GM12801 (cell line): Measurements from ENCODE around the gene APOE.

Experiments
- TF ChIP-seq, protein P1 (sequence below): IDR thresholded peaks from one replicate; pipeline ENCODE4 v1.5.1; 2011; ENCODE audit warnings: control low read depth; ENCODE audit not compliant: insufficient read length; ENCODE audit errors: extremely low read depth

The APOE gene

DNA sequence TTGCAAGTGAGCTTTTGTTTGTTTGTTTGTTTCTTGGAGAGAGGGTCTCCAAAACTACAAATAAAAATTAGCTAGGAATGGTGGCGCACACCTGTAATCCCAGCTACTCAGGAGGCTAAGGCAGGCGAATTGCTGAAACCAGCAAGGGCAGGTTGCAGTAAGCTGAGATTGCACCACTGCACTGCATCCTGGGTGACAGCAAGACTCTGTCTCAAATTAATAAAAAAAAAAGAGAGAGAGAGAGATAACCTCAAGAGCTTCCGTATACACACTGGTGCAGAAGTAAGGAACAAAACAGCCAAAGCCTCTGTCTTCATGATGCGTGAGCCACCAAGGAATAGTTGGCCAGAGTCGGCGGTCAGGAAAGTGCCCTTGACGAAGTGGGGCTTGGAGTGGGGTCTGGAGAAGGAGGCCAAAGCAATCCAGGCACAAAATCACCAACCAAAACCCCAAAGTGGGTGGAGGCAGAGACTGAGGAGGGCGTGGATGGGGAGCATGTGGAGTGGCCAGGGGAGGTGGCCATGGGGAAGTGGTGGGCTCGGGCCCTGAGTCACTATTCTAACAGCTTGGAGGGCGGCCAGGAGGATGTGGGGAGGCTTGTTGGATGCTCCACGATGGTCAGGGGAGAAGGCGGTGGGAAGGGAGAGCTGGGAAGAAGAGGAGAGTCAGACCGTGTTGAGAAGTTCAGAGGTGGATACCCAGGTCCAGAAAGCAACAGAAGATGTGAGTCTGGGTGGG, 35.7 kb upstream of the APOE start:
- TF ChIP-seq, protein P1, sequence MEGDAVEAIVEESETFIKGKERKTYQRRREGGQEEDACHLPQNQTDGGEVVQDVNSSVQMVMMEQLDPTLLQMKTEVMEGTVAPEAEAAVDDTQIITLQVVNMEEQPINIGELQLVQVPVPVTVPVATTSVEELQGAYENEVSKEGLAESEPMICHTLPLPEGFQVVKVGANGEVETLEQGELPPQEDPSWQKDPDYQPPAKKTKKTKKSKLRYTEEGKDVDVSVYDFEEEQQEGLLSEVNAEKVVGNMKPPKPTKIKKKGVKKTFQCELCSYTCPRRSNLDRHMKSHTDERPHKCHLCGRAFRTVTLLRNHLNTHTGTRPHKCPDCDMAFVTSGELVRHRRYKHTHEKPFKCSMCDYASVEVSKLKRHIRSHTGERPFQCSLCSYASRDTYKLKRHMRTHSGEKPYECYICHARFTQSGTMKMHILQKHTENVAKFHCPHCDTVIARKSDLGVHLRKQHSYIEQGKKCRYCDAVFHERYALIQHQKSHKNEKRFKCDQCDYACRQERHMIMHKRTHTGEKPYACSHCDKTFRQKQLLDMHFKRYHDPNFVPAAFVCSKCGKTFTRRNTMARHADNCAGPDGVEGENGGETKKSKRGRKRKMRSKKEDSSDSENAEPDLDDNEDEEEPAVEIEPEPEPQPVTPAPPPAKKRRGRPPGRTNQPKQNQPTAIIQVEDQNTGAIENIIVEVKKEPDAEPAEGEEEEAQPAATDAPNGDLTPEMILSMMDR = no peak

DNA sequence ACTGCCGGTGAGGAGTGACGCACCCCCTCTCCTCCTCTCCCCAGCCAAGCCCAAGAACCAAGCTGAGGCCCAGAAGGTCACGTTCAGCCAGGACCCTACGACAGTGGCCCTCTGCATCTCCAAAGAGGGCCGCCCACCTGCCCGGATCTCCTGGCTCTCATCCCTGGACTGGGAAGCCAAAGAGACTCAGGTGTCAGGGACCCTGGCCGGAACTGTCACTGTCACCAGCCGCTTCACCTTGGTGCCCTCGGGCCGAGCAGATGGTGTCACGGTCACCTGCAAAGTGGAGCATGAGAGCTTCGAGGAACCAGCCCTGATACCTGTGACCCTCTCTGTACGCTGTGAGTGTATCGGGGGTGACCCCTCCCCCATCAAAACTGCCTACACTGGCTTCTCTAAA, 33.8 kb upstream of the APOE start:
- TF ChIP-seq, protein P1 = no peak

DNA sequence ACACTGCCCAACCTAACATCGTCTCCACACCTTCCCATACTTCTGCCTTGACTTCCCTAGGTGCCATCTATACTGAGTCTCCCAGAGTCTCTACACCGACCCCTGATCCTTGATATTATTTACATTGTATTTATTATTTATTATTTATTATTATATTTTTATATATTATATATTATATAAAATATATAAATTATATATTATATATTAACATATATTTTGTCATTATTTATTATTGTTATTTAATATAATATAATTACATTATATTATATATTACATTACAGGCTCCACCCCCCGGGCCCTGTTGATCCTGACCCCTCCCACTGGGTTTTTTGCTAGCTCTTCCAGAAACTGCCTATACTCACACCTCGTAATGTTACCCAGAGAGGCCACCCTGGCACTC, 32.9 kb upstream of the APOE start:
- TF ChIP-seq, protein P1 = no peak

DNA sequence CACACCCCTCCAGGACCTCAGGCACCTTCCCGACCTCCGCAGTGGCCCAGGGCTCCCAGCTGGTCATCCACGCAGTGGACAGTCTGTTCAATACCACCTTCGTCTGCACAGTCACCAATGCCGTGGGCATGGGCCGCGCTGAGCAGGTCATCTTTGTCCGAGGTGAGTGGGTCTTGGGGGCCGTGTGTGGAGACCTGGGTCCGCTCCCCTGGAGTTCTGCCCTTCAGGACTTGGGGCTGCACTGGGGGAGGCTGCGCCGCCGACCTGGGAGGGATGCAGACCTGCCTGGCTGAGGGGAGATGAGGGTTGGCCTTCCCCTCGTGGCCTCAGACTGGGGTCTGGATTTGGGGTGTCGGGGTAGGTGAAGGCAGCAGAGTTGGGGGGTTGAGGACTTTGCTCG, 31.3 kb upstream of the APOE start:
- TF ChIP-seq, protein P1 = no peak

DNA sequence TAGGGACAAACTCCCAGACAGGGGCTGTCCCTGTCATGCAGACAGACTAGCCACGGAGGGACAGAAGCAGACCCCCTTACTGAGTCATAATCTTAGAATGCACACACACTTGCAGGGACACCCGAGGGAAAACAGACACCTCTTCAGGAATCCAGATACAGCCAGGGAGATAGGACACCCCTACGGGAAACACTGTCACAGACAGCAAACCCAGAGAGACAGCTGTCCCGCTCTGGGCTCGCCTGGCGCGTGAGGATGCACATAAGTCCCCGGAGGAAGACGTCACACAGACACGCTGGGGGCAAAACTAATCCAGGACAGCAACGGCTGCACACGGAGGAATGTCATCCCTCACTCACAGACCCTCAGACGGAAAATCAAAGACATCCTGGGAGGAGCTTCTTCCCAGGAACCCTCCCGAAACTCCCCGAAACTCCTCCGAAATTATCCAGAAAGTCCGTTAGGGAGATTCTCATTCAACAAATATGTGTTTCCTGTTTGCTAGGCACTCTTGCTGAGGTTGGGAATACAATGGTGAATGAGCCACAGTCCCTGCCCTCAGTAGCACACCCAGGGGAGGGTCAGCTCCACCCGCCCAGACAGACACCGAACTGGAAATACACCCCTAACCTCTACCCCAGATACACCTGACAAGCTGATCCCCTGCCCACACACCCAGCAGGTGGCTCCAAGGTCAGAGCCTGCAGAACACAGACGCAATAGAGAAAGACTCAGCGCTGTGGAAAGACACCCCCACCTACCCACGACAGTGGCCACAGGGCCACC, 29.7 kb upstream of the APOE start:
- TF ChIP-seq, protein P1 = no peak

DNA sequence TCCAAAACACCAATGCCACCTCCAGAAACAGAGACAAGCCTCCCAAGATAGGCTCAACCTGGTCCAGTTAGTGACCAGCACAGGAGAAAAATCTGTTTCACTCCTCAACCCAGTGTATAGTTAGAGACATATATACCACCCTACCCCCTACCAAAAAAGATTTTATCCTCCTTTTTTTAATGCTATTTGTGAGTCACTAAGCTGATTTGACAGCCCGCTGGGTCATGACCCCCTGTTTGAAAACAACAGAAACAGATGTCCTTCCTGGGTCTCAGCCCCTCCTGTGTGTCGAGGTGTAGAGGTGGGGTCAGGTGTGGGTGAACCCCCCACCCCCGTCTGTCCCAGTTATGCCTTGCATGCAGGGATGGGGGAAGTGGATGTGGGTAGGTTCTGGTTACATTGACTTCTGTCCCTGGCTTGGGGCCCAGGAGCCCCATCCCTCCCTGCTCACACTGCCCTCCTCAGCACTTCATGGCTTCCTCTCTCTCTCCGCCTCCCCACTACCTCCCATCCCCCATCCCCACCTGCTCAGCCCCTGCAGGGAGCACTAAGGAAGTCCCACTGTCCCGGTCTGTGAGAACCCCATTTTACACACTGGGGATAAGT, 28.6 kb upstream of the APOE start:
- TF ChIP-seq, protein P1 = no peak

DNA sequence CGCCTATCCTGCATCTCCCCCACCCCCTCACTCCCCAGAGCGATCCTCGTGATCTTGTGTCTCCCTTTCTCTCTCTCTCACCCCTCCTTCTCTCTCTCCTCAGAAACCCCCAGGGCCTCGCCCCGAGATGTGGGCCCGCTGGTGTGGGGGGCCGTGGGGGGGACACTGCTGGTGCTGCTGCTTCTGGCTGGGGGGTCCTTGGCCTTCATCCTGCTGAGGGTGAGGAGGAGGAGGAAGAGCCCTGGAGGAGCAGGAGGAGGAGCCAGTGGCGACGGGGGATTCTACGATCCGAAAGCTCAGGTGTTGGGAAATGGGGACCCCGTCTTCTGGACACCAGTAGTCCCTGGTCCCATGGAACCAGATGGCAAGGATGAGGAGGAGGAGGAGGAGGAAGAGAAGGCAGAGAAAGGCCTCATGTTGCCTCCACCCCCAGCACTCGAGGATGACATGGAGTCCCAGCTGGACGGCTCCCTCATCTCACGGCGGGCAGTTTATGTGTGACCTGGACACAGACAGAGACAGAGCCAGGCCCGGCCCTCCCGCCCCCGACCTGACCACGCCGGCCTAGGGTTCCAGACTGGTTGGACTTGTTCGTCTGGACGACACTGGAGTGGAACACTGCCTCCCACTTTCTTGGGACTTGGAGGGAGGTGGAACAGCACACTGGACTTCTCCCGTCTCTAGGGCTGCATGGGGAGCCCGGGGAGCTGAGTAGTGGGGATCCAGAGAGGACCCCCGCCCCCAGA, 27.3 kb upstream of the APOE start:
- TF ChIP-seq, protein P1 = no peak
